BE2C (cell line): ENCODE data around the gene EFNA5.

Experiments
- DNase-seq: peaks from one replicate; pipeline ENCODE4 v3.0.0-alpha.2; 2020
- H3K27me3 ChIP-seq: fragments of 250-450 bp; sonication (Bioruptor Pico); 2 replicates; pipeline ENCODE4 v1.5.1; 2020; ENCODE audit warnings: mild to moderate bottlenecking
- H3K36me3 ChIP-seq: fragments of 250-450 bp; sonication (Bioruptor Pico); 2 replicates; pipeline ENCODE4 v1.5.1; 2020; ENCODE audit warnings: mild to moderate bottlenecking
- H3K4me1 ChIP-seq: fragments of 250-450 bp; sonication (Bioruptor Pico); 2 replicates; pipeline ENCODE4 v1.5.1; 2020
- H3K4me3 ChIP-seq: 2 replicates; pipeline ENCODE4 v1.5.1; 2011; ENCODE audit warnings: low read depth, low read length
- H3K9me3 ChIP-seq: fragments of 250-450 bp; sonication (Bioruptor Pico); 2 replicates; pipeline ENCODE4 v1.5.1; 2020
- TF ChIP-seq, protein P1 (sequence below): IDR thresholded peaks from 2 replicates; pipeline ENCODE4 v1.5.1; 2012; ENCODE audit warnings: mild to moderate bottlenecking, low read depth, low read length

The EFNA5 gene

DNA sequence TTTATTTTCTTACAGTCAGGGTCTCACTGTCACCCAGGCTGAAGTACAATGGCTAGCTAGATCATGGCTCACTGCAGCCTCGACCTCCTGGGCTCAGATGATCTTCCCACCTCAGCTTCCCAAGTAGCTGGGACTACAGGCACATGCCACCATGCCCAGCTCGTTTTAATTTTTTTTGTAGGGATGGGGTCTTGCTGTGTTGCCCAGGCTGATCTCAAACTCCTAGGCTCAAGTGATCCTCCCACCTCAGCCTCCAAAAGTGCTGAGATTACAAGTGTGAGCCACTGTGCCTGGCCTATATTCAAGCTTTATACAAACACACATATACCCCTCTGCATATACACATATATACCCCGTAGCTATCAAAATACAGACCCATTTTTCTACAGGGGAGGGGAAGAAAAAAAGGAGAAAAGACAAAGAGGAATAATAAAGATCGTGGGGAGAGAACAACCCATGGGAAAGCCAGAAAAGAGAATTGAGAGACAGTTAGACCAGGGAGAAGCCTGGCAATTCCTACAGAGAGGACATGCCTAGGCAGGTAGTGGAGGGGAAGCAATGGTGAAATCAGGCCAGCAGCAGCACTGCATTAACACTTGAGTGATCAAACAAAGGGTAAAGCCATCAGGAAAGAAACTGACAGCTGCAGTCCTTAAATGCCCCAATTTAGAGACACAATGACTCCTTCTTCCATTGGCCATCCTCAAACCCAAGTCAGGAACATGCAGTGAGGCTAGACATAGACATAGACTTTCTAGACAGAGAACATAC, 102.7 kb downstream of the EFNA5 start:
- Histone ChIP-seq H3K4me3 (no peak overlapping the region), H3K36me3 (no peaks in the 10 kb centered on the region; the same call in 1 of the 2 replicates), H3K4me1 (peaks cover 28% of the 10 kb centered on the region), H3K27me3 (no peaks in the 10 kb centered on the region), H3K9me3 (no peaks in the 10 kb centered on the region)
- TF ChIP-seq, protein P1, sequence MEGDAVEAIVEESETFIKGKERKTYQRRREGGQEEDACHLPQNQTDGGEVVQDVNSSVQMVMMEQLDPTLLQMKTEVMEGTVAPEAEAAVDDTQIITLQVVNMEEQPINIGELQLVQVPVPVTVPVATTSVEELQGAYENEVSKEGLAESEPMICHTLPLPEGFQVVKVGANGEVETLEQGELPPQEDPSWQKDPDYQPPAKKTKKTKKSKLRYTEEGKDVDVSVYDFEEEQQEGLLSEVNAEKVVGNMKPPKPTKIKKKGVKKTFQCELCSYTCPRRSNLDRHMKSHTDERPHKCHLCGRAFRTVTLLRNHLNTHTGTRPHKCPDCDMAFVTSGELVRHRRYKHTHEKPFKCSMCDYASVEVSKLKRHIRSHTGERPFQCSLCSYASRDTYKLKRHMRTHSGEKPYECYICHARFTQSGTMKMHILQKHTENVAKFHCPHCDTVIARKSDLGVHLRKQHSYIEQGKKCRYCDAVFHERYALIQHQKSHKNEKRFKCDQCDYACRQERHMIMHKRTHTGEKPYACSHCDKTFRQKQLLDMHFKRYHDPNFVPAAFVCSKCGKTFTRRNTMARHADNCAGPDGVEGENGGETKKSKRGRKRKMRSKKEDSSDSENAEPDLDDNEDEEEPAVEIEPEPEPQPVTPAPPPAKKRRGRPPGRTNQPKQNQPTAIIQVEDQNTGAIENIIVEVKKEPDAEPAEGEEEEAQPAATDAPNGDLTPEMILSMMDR: no peak
- DNase-seq: no peak

DNA sequence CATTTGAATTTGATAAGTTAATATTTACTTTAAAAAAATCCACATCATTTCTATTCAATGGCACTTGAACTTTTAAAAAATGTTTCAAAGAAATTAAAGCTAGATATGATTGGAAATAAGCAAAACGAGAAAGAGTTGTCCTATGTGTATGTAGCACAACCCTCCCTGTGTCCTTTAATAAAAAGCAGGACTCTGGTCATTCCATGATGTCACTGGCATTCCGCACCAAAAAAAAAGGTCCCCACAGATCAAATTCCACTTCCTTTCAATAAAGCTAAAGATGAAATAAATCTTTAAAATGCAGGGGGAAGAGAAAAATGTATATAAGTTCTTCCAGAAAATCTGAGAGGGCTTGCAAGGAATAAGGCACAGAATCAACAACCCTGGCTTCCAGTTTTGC, 103.8 kb downstream of the EFNA5 start:
- Histone ChIP-seq H3K4me3 (no peak overlapping the region), H3K27me3 (no peaks in the 10 kb centered on the region), H3K9me3 (no peaks in the 10 kb centered on the region), H3K36me3 (no peaks in the 10 kb centered on the region; the same call in 1 of the 2 replicates), H3K4me1 (peaks cover 19% of the 10 kb centered on the region)
- DNase-seq: no peak
- TF ChIP-seq, protein P1: no peak

DNA sequence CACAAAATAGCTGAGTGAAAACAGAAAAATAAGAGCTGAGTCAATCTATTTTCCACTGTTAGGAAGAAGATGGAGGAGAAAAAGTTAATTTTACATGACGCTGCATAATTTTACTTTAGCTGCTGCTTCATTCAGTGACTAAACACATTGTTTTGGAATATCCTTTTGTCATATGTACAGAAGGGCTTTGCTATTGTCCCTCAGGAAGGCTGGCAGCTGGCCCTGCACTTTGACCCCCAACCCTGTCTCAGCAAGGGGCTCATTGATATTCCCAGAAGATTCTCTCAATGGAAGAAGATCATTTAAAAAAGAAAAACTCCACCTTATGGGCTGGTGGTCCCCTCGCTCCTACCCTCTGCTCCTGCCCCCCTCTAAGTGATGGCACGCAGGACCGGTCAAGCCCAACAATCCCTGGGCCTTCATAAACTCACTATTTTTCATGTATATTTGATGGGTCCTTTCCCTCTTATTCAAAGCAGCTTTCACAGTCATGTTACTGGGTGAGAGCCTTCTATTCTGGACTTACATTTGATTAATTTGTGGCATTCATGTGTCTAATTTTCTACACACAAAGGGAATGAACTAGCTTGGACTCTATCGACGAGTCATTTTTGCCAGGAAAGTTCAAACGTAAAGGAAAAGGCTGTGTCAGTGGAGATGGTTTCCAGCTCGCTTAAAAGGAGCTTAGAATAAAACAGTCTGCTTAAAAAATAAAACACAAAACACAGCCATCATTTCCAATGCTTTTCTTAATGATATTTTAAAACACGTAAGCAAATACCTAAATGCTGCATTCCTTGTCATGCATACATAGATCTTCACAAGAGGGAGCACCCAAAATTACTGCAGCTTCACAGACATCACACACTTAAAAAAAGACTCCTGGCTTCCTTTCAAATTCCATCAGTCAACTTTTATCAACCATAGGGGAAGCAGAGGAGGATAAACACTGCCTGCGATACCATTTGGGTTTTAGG, 104.7 kb downstream of the EFNA5 start:
- Histone ChIP-seq H3K9me3 (no peaks in the 10 kb centered on the region), H3K4me1 (peaks cover 11% of the 10 kb centered on the region), H3K4me3 (no peak overlapping the region), H3K27me3 (no peaks in the 10 kb centered on the region), H3K36me3 (no peaks in the 10 kb centered on the region; the same call in 1 of the 2 replicates)
- TF ChIP-seq, protein P1: no peak
- no peak for DNase-seq

DNA sequence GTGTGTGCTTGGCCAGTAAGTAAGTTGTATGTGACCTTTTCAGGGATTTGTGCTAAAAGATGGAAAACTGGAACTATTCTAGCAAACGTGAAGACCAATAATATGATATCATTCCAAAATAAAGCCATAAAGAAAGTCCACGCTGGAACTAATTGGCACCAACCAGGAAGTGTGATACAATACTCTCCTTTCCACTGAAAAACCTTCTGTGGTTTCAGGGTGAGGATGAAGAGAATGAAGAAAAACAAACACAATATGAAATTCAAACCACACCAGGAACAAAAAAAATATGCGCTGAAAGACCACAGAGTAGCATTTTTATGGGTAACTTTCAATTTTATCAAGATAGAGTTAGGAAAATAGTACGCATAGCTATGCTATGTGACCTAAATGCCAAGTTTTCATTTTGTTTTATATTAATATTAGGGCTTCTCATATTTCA, 105.8 kb downstream of the EFNA5 start:
- no peak for DNase-seq
- TF ChIP-seq, protein P1: no peak
- Histone ChIP-seq H3K27me3 (no peaks in the 10 kb centered on the region), H3K9me3 (no peaks in the 10 kb centered on the region), H3K4me3 (no peak overlapping the region), H3K36me3 (no peaks in the 10 kb centered on the region; the same call in 1 of the 2 replicates), H3K4me1 (peaks cover 3% of the 10 kb centered on the region)

DNA sequence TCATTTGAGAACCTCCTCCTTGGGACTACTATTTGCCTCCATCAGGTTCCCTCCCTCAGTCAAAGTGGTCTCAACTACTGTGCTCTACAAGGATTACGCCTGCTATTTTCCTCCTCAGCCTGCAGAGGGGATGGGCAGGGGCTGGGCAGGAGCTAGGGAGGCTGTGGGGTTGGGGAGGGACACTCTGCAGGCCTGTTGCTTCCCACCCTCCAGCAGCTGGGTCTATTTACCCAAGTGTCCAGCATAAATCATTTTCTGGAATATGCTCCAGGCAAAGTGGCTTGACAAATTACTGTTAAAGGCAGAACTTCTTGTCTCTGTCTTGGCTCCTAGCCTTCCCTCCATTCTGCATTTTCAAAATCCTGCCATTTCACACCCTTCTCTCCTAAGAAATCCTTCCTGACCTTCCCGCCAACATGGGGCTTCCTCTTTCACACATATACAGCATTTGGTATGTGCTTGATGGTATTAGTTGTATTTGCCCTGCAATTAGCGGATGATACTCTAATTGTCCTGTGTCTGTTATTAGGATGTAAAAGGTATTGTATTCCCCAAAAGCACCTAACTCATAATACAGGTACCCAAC, 106.7 kb downstream of the EFNA5 start:
- TF ChIP-seq, protein P1: no peak
- Histone ChIP-seq H3K36me3 (no peaks in the 10 kb centered on the region; the same call in 1 of the 2 replicates), H3K4me3 (no peak overlapping the region), H3K9me3 (no peaks in the 10 kb centered on the region), H3K27me3 (no peaks in the 10 kb centered on the region), H3K4me1 (peaks cover 5% of the 10 kb centered on the region)
- DNase-seq: no peak
